Skeletal muscle tissue (tissue), 4 donors: ENCODE measurements around the gene IGSF23. TPM values are rescaled to one million over a fixed set of nuclear protein-coding genes. Genes with fewer than 3 reads are reported as not detected.
A peak's percentile ranks its signal among the peaks of the same experiment; 100 is the strongest.
"Not testable (repeated sequence)": the region's sequence is repeated elsewhere in the genome, so short reads cannot be mapped to it uniquely, and the experiment has no call there.

ENCODE experiments used
- H3K27ac ChIP-seq: one replicate; pipeline ENCODE4 v1.7.0; 2013; ENCODE audit warnings: mild to moderate bottlenecking, low read depth, low read length, inconsistent platforms
- H3K27me3 ChIP-seq, 3 donors: one replicate each; pipeline ENCODE4 v1.7.0; 2013; ENCODE audit warnings: low read length in 3 of 3; ENCODE audit not compliant: control insufficient read depth in 3 of 3, insufficient read depth in 3 of 3
- H3K36me3 ChIP-seq, 3 donors: one replicate each; pipeline ENCODE4 v1.7.0; 2013; ENCODE audit warnings: low read length in 3 of 3; ENCODE audit not compliant: control insufficient read depth in 3 of 3, insufficient read depth in 3 of 3
- H3K4me1 ChIP-seq, 3 donors: one replicate each; pipeline ENCODE4 v1.7.0; 2013; ENCODE audit warnings: low read length in 3 of 3, mild to moderate bottlenecking in 3 of 3; ENCODE audit not compliant: control insufficient read depth in 3 of 3, insufficient read depth in 3 of 3
- H3K4me3 ChIP-seq, 3 donors: one replicate each; pipeline ENCODE4 v1.7.0; 2013; ENCODE audit warnings: low read length in 3 of 3
- H3K9ac ChIP-seq, 3 donors: one replicate each; pipeline ENCODE4 v1.7.0; 2013; ENCODE audit warnings: low read length in 3 of 3, mild to moderate bottlenecking in 3 of 3, moderate library complexity in 2 of 3, low read depth in 1 of 3
- H3K9me3 ChIP-seq, 3 donors: one replicate each; pipeline ENCODE4 v1.7.0; 2013; ENCODE audit warnings: low read length in 3 of 3; ENCODE audit not compliant: control insufficient read depth in 3 of 3
- total RNA-seq: library from RNA; depleted of rRNA; stranded (reverse); fragments of >200 nt; gene quantifications from one replicate; pipeline ENCODE4 v1.2.3, GENCODE V29; 2014
- donor health status: Osteomylitis.

The IGSF23 gene
- total RNA-seq, 1 donor from 2014 or later: not detected

DNA sequence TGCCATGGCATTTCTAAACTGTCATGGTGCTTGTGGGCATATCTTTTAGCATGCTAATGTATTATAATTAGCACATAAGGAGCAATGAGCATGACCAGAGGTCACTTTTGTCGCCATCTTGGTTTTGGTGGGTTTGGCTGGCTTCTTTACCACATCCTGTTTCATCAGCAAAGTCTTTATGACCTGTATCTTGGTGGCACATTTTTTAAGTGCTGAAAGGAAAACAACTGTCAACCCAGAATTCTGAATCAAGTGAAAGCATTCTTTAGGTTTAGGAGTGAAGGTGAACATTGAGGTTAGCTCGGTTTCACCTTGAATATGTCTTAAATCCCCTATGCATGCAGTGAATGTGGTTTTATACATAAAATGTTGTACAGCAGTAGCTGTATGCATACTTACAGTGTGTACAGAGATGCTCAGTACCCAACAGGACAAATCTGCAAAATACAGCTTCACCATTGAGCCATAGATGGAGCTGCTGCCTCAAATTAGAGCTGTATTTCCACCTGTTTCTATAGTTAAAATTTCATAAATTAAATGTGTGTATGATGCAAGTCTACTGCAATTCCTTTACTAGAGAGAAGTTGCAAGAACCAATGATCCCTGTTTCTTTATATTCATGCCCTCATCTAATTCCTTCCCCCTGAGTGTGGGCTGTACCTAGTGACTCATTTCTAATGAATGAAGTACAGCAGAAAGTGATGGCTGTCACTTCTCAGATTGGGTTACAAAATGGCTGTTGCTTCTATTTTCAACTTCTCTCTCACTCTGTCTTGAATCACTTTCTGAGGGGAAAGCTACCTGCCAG is 25.2 kb upstream of the IGSF23 start:
- peaks cover 0 to 1% (median 0%) of the 10 kb centered on the region in 3 donors for H3K27me3 ChIP-seq
- peak overlapping the region in 2 of 3 donors; percentile 24 to 44 for H3K4me3 ChIP-seq
- H3K27ac ChIP-seq: peak overlapping the region; percentile 84
- H3K4me1 ChIP-seq: peaks cover 7 to 20% (median 11%) of the 10 kb centered on the region in 3 donors
- H3K36me3 ChIP-seq: no peaks in the 10 kb centered on the region
- peak overlapping the region in 1 of 3 donors; percentile 63 for H3K9ac ChIP-seq
- no peaks in the 10 kb centered on the region for H3K9me3 ChIP-seq

- no peaks in the 10 kb centered on the region for H3K9me3 ChIP-seq
- H3K4me1 ChIP-seq: peaks cover 7 to 20% (median 11%) of the 10 kb centered on the region in 3 donors
- no peaks in the 10 kb centered on the region for H3K36me3 ChIP-seq
- peak overlapping the region in 1 of 3 donors; percentile 63 for H3K9ac ChIP-seq
- peak overlapping the region in 2 of 3 donors; percentile 24 to 44 for H3K4me3 ChIP-seq
- H3K27ac ChIP-seq: peak overlapping the region; percentile 84
- no peaks in the 10 kb centered on the region for H3K27me3 ChIP-seq
Observed at GRCh38 chr19:44588771-44589112, 24.6 kb upstream of the IGSF23 start.

DNA sequence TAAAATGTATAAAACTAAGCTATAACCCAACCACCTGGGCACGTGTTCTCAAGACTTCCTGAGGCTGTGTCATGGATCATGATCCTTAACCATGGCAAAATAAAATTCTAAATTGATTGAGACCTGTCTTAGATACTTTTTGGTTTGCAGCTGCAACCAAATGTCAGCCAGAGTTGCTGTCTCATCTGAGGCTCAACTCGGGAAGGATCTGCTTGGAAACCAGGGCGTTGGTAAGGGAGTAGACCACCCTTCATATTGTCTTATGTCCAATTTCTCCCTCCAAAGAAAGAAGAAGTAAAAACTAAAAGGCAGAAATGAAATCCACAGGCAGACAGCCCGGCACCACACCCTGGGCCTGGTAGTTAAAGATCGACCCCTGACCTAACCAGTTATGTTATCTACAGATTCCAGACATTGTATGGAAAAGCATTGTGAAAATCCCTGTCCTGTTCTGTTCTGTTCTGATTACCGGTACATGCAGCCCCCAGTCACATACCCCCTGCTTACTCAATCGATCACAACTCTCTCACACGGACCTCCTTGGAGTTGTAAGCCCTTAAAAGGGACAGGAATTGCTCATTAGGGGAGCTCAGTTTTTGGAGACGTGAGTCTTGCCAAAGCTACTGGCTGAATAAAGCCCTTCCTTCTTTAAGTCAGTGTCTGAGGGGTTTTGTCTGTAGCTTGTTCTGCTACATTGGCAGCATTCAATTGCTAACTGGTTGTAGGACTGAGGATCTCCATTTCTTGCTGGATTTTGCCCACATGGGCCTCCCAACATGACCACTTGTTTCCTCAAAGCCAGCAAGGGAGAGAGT is 22.9 kb upstream of the IGSF23 start:
- H3K27me3 ChIP-seq: peaks cover 0 to 3% (median 0%) of the 10 kb centered on the region in 3 donors
- H3K36me3 ChIP-seq: no peaks in the 10 kb centered on the region
- no peak overlapping the region for H3K4me3 ChIP-seq
- H3K9ac ChIP-seq: no peak overlapping the region
- H3K27ac ChIP-seq: no peak overlapping the region
- peaks cover 7 to 20% (median 11%) of the 10 kb centered on the region in 3 donors for H3K4me1 ChIP-seq
- no peaks in the 10 kb centered on the region for H3K9me3 ChIP-seq

- not testable (repeated sequence) for H3K27ac ChIP-seq, H3K9ac ChIP-seq, H3K9me3 ChIP-seq, H3K4me3 ChIP-seq, H3K36me3 ChIP-seq
- Histone ChIP-seq H3K4me1 (peaks cover 7 to 20% (median 11%) of the 10 kb centered on the region in 3 donors), H3K27me3 (peaks cover 0 to 13% (median 2%) of the 10 kb centered on the region in 3 donors)
Observed at GRCh38 chr19:44591340-44591993, 21.9 kb upstream of the IGSF23 start.

DNA sequence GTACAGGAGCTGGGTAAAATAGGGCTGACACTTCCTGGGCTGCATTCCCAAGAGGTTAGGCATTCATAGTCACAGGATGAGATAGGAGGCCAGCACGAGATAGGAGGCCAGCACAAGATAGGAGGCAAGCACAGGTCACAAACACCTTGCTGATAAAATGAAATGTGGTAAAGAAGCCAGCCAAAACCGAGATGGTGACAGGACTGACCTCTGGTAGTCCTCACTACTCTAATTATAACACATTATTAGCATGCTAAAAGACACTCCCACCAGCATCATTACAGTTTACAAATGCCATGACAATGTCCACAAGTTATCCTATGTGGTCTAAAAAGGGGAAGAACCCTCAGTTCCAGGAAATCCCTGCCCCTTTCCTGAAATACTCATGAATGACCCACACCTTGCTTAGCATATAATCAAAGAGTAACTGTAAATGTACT is 20.9 kb upstream of the IGSF23 start:
- Histone ChIP-seq H3K27me3 (peaks cover 0 to 19% (median 4%) of the 10 kb centered on the region in 3 donors), H3K27ac (no peak overlapping the region), H3K9me3 (no peaks in the 10 kb centered on the region), H3K4me3 (no peak overlapping the region), H3K36me3 (no peaks in the 10 kb centered on the region), H3K4me1 (peaks cover 7 to 20% (median 11%) of the 10 kb centered on the region in 3 donors), H3K9ac (no peak overlapping the region)

- peaks cover 3 to 12% (median 8%) of the 10 kb centered on the region in 3 donors for H3K4me1 ChIP-seq
- no peak overlapping the region for H3K9ac ChIP-seq
- H3K27me3 ChIP-seq: peaks cover 0 to 19% (median 4%) of the 10 kb centered on the region in 3 donors
- H3K4me3 ChIP-seq: no peak overlapping the region
- H3K36me3 ChIP-seq: no peaks in the 10 kb centered on the region
- H3K9me3 ChIP-seq: no peaks in the 10 kb centered on the region
- H3K27ac ChIP-seq: no peak overlapping the region
Observed at GRCh38 chr19:44593294-44593693, 20.1 kb upstream of the IGSF23 start.

DNA sequence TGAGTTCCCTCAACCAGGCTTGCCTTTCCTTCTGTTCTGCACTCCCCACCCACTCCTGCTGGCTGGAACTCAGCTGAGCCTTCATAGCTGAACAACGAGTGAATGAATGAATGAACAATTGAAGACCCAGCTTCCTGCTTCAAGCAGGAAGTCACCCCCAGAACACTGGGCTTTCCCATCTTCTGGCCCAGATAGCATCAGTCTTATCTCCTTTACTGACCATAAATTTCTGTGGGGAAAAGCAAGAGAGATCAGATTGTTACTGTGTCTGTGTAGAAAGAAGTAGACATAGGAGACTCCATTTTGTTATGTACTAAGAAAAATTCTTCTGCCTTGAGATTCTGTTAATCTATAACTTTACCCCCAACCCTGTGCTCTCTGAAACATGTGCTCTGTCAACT is 19.5 kb upstream of the IGSF23 start:
- not testable (repeated sequence) for H3K9ac ChIP-seq, H3K4me3 ChIP-seq, H3K36me3 ChIP-seq, H3K4me1 ChIP-seq, H3K9me3 ChIP-seq, H3K27ac ChIP-seq
- peaks cover 0 to 19% (median 5%) of the 10 kb centered on the region in 3 donors for H3K27me3 ChIP-seq

DNA sequence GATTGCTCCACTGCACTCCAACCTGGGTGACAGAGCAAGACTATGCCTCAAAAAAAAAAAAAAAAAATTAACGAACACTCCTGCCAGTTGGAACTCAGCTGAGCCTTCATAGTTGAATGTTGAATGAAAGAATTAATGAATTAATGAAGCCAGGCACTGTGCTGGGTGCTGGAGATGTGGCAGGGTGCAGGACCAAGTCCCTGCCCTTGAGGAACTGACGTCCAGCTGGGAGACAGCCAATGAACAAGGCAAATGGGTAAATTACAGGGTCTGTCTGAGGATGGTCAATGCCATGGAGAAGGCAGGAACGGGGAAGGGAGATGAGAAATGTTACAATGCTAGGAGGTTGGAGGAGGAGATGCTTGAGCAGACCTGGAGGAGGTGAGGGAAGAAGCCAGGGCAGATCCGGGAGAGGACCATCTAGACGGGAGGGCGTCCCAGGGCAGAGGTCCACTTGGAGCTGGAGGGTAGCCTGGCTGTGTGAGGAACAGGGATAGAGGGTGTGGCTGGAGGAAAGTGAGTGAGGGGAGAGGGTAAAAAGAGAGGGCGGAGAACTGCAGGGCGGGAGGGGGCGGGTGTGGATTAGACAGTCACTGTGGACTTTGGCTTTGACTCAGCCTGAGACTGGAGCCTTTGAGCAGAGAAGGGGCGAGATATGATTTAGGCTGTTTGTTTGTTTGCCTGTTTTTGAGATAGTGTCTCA is 16.8 kb upstream of the IGSF23 start:
- H3K27me3 ChIP-seq: peaks cover 0 to 22% (median 13%) of the 10 kb centered on the region in 3 donors
- no peak overlapping the region for H3K4me3 ChIP-seq
- no peaks in the 10 kb centered on the region for H3K9me3 ChIP-seq
- H3K36me3 ChIP-seq: no peaks in the 10 kb centered on the region
- H3K4me1 ChIP-seq: peaks cover 0 to 6% (median 0%) of the 10 kb centered on the region in 3 donors
- no peak overlapping the region for H3K9ac ChIP-seq
- no peak overlapping the region for H3K27ac ChIP-seq

DNA sequence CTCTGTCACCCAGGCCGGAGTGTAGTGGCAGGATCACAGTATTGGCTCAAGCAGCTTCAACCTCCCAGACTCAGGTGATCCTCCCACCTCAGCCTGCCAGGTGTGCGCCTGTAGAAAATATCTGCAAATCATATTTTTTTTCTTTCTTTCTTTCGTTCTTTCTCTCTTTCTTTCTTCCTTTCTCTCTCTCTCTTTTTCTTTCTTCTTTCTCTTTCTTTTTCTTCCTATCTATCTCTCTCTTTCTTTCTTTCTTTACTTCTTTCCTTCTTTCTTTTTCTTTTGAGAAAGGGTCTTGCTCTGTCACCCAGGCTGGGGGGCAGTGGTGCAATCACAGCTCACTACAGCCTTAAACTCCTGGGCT is 16.3 kb upstream of the IGSF23 start:
- H3K36me3 ChIP-seq: no peaks in the 10 kb centered on the region
- H3K9ac ChIP-seq: no peak overlapping the region
- peaks cover 0 to 22% (median 14%) of the 10 kb centered on the region in 3 donors for H3K27me3 ChIP-seq
- no peak overlapping the region for H3K27ac ChIP-seq
- peaks cover 0 to 6% (median 0%) of the 10 kb centered on the region in 3 donors for H3K4me1 ChIP-seq
- no peaks in the 10 kb centered on the region for H3K9me3 ChIP-seq
- no peak overlapping the region for H3K4me3 ChIP-seq
